Rectal smooth muscle tissue (tissue), 1 donor: ENCODE measurements around the gene HDAC7.
A peak's percentile ranks its signal among the peaks of the same experiment; 100 is the strongest.

Experiments used
- H3K27ac ChIP-seq: one replicate; pipeline ENCODE4 v1.7.0; 2013; ENCODE audit warnings: low read depth, low read length, inconsistent platforms
- H3K27me3 ChIP-seq: one replicate; pipeline ENCODE4 v1.7.0; 2013; ENCODE audit warnings: low read length; ENCODE audit not compliant: control insufficient read depth, insufficient read depth
- H3K36me3 ChIP-seq: one replicate; pipeline ENCODE4 v1.7.0; 2013; ENCODE audit warnings: low read length; ENCODE audit not compliant: control insufficient read depth, insufficient read depth
- H3K4me1 ChIP-seq: one replicate; pipeline ENCODE4 v1.7.0; 2013; ENCODE audit warnings: low read length; ENCODE audit not compliant: control insufficient read depth, insufficient read depth
- H3K4me3 ChIP-seq: one replicate; pipeline ENCODE4 v1.7.0; 2013; ENCODE audit warnings: low read length
- H3K9ac ChIP-seq: one replicate; pipeline ENCODE4 v1.7.0; 2013; ENCODE audit warnings: low read length

Gene HDAC7

DNA sequence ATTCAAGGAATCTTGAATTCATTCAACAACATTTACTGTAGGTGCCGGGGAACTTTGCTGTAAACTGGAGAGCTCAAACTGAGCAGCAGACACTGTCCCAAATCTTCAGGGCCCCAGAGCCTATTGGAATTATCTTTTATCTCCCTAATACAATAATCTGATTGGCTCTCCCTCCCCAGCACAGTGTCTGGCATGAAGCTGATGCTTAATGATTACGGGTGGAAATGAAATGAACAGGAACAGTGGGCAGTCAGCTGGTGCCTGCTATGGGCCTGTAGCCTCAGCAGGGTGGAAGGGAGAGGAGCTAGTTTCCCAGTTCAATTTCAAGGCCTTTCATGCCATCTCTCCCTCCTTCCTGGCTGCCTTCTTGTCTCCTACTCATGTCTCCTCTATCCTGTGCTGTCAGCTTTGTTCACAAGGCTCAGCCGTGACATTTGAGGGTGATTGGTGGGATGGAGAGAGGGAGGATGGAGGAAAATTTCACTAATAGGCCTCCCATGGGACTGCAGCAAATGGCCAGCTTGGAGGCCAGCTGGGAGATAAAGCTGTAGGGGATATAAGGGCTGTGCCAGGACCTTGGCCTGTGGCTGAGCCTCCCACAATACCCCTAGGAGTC is 56.7 kb downstream of the HDAC7 start:
- no peaks in the 10 kb centered on the region for H3K27me3 ChIP-seq
- no peak overlapping the region for H3K27ac ChIP-seq
- peaks cover 7% of the 10 kb centered on the region for H3K4me1 ChIP-seq
- H3K36me3 ChIP-seq: no peaks in the 10 kb centered on the region
- no peak overlapping the region for H3K9ac ChIP-seq
- H3K4me3 ChIP-seq: no peak overlapping the region

DNA sequence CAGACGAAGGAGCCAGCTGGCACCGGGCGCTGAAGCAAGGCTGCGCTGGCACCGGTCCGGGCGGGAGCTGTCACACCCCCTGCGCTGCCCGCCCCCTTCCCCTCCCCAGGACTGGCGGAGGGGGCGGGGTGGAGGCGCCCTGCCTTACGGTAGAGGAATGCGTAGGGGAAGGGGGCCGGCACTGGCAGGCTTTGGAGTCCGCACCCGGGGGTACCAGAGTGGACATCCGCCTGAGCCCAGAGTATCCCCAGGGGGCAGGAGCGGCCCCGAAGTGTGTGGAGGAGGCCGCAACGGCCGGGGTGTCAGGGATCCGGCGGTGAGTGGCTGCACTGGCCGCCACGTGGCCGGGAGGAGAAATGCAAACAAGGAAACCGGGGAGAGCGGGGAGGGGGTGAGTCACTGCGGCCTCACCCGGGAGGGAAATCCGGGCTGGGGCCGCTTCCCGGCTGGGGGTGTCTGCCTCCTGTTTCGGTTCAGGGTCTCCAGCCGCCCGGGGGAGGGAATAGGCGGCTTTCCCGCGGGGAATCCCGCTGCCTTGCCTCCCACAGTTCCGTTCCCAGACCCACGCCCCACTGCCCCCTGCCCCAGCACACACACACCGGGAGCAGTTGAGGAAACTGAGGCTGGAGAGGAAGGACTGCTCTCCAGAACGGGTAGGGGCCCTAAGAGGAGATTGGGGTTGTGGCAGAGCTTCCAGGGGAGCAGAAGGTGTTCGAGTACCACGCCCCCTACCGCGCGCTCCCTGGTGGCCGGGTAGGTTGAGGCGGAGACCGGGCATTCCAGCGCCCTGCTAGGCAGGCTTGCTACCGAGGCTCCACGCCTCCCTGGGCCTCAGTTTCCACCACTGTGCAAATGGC is 60.6 kb downstream of the HDAC7 start, which contains the start of gene RAPGEF3:
Gene RAPGEF3 (minus strand): TSS at position 47 of the 857 bp plus-strand sequence. CDS start 324 bp downstream, outside the sequence.
- Histone ChIP-seq H3K9ac (peak within 1 kb of the TSS; percentile 67), H3K4me1 (peaks cover 5% of the 10 kb centered on the region), H3K27ac (peak within 1 kb of the TSS; percentile 73), H3K27me3 (no peaks in the 10 kb centered on the region), H3K36me3 (no peaks in the 10 kb centered on the region), H3K4me3 (peak within 1 kb of the TSS; percentile 77)

DNA sequence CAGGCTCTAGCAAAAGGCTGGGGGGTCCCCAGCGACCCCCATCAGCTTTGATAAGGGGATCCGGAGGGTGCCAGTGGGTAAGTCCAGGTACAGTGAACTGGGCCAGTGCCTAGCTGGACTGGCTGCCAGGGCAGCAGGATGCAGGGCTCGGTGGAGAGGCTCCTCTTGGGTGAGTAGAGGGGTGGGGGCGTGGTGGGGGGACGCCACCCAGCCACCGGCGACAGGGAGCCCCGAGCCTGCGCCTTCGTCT is 61.2 kb downstream of the HDAC7 start:
- Histone ChIP-seq H3K27me3 (no peaks in the 10 kb centered on the region), H3K27ac (no peak overlapping the region), H3K9ac (peak overlapping the region; percentile 10), H3K36me3 (no peaks in the 10 kb centered on the region), H3K4me3 (peak overlapping the region; percentile 77), H3K4me1 (peaks cover 5% of the 10 kb centered on the region)

DNA sequence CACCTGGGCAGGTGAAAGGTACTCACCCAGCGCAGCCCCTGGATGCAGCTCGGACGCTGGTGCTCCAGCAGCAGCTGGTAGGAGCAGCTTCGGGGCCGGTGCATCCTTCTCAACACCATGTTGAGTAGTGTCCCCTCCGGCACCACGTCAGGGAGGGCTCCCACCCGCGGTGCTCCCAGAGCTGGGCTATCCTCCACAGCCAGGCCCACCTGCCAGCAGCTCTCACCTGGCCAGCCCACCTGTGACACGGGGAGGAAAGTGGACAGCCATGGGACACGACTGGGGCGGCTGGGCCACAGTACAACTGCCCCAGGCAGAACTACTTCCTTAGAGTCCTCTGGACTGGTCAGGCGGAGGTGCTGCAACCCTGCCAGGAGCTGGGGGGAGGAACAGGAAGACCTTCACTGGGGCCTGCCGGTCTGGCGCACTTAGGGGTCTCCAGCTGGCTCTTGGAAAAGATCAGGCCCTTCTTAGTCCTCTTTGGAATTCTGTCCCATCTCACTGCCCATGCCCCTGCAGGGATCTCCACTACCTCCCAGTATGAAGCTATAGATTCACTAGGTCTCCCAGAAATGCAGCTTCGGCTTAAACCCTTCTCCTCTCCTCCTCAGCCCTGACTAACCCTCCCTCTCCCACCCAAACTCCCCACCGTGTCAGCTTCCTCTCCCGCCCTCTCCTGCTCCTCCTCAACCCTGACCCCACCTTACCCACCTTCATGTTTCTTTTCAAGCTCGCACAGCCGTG is 61.7 kb downstream of the HDAC7 start:
- no peaks in the 10 kb centered on the region for H3K36me3 ChIP-seq
- H3K9ac ChIP-seq: no peak overlapping the region
- H3K27me3 ChIP-seq: no peaks in the 10 kb centered on the region
- H3K27ac ChIP-seq: peak overlapping the region; percentile 21
- peak overlapping the region; percentile 77 for H3K4me3 ChIP-seq
- H3K4me1 ChIP-seq: peaks cover 5% of the 10 kb centered on the region

DNA sequence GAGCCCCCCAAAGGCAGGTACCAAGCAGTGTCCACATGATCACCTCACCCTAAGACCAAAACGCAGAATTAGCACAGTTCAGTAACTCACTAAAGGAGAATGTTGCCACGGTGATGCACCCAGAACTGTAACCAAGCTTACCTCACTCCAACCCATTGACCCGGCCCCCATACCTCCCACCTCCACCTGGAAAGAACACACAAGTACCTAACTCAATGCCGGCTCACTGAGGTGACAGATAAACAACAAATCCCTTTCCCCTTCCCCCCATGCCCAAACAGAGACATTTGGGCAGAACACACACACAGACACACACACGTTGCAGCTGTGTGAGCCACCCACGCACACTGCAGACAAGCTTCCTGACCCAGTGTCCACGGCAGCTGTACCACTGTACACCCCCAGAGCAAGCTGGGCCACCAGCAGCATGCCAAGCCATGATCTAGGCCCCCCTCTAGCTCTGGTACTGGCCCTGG is 62.3 kb downstream of the HDAC7 start:
- H3K4me1 ChIP-seq: peaks cover 5% of the 10 kb centered on the region

DNA sequence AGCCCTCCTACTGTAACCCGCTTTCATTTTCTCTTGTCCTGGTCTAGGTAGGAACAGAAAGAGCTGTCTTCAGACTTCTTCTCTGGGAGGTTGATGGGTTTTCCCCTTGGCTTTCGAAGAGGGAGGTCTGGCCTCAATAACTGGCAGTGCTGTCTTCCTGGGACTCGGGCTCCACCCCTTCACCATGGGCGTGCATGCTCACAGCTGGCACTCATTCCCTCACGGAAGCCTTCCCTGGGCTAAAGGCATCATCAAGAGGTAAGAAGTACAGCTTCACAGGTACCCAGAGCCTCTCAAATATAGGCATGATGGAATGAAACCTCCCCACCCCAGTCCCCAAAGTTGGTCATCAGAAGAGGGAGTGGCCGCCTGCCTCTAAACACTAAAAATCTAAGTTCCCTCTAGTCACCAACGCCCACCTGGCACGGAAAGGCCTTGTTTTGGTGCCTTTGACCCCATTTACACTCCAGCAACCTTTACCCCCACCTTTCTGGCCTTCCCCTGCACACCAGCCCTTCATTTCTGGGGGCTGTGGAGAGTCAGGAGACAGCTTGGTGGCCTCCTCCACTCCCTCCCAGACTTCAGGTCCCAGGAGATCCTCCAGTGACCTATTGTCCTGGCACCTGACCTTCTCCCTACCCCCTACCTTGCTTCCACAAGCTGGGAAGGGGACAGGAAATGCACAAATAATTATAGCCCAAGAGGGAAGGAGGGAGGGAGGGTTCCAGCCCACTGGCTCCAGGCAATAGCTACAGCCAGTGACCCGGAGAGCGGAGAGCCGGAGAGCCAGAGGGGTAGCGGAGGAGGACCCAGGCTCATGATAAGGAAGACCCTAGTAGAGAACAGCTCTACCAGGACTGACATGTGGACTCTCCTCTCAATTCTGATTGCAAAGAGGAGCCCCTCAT is 63.8 kb downstream of the HDAC7 start:
- Histone ChIP-seq H3K9ac (no peak overlapping the region), H3K27me3 (no peaks in the 10 kb centered on the region), H3K27ac (no peak overlapping the region), H3K36me3 (no peaks in the 10 kb centered on the region), H3K4me1 (peaks cover 5% of the 10 kb centered on the region), H3K4me3 (no peak overlapping the region)

More for the DNA sequence above, 62.3 kb downstream of the HDAC7 start:
- Histone ChIP-seq H3K36me3 (no peaks in the 10 kb centered on the region), H3K27me3 (no peaks in the 10 kb centered on the region), H3K4me3 (peak overlapping the region; percentile 77), H3K27ac (no peak overlapping the region), H3K9ac (no peak overlapping the region)

GRCh38 chr12:47754881-47755280 is 64.8 kb downstream of the HDAC7 start:
- no peaks in the 10 kb centered on the region for H3K27me3 ChIP-seq
- no peak overlapping the region for H3K4me3 ChIP-seq
- no peak overlapping the region for H3K27ac ChIP-seq

DNA sequence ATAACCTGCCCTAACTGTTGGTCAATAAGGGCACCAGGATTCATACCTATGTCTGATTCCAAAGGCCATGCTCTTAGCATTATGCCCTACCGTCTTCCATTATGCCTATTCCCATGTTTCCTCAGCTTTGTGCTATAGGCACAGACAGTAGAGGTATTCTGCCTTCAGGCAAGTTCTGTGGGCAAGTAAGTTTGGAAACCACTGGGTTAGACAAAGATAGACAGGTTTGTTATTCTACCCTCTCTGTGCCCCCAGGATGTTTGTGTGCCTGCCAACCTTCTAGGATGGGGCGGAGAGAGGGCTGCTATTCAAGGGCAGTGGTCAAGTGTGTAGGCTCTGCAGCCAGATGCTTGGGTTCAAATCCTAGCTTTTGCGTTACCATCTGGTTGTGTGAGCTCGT is 65.6 kb downstream of the HDAC7 start:
- no peaks in the 10 kb centered on the region for H3K27me3 ChIP-seq
- no peak overlapping the region for H3K9ac ChIP-seq
- peaks cover 5% of the 10 kb centered on the region for H3K4me1 ChIP-seq
- no peak overlapping the region for H3K27ac ChIP-seq
- no peaks in the 10 kb centered on the region for H3K36me3 ChIP-seq
- no peak overlapping the region for H3K4me3 ChIP-seq

More at GRCh38 chr12:47754881-47755280, 64.8 kb downstream of the HDAC7 start:
- no peak overlapping the region for H3K9ac ChIP-seq
- H3K36me3 ChIP-seq: no peaks in the 10 kb centered on the region
- H3K4me1 ChIP-seq: peaks cover 5% of the 10 kb centered on the region

- Histone ChIP-seq H3K27ac (no peak overlapping the region), H3K36me3 (no peaks in the 10 kb centered on the region), H3K9ac (no peak overlapping the region), H3K4me3 (no peak overlapping the region), H3K27me3 (no peaks in the 10 kb centered on the region), H3K4me1 (peaks cover 2% of the 10 kb centered on the region)
Measured at GRCh38 chr12:47753021-47754001, 66.4 kb downstream of the HDAC7 start.

DNA sequence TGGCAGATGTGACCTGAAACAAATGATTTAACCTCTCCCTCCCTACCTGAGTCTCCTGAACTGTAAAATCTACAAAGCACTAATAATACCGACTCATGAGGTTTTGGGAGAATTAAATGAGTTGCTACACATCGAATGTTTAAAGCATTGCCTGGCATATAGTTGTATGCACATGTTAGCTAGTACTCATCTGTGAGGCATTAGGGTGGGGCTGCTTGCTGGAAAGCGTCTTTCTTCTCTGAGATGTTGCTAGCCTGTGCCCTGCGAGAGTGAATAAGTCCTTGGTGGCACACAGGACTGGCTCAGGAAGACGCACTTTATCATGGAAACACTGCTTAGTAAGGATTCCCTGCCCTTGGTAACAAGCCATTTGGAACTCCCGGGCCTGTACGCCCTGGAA is 67.2 kb downstream of the HDAC7 start:
- no peak overlapping the region for H3K9ac ChIP-seq
- H3K4me1 ChIP-seq: no peaks in the 10 kb centered on the region
- H3K27ac ChIP-seq: no peak overlapping the region
- no peak overlapping the region for H3K4me3 ChIP-seq
- no peaks in the 10 kb centered on the region for H3K36me3 ChIP-seq
- no peaks in the 10 kb centered on the region for H3K27me3 ChIP-seq

GRCh38 chr12:47752121-47752520 is 67.6 kb downstream of the HDAC7 start:
- H3K4me3 ChIP-seq: no peak overlapping the region
- H3K4me1 ChIP-seq: no peaks in the 10 kb centered on the region
- no peaks in the 10 kb centered on the region for H3K27me3 ChIP-seq
- H3K27ac ChIP-seq: no peak overlapping the region
- no peak overlapping the region for H3K9ac ChIP-seq
- H3K36me3 ChIP-seq: no peaks in the 10 kb centered on the region
